HEK293T (cell line): ENCODE data around the gene SFMBT1.

Experiments
- CTCF ChIA-PET: fragments of 350-600 bp; formaldehyde crosslinking; extraction: SDS; loops from one replicate; lab custom pipeline; 2021; ENCODE audit warnings: antibody characterized with exemption, inconsistent platforms; lab: Yijun Ruan, JAX
- POLR2A ChIA-PET: fragments of 350-600 bp; formaldehyde crosslinking; extraction: SDS; loops from one replicate; lab custom pipeline; 2020; ENCODE audit warnings: antibody characterized with exemption, inconsistent platforms; lab: Yijun Ruan, JAX
- DNase-seq: peaks from one replicate; pipeline ENCODE4 v3.0.0; 2012; ENCODE audit warnings: mixed read lengths; ENCODE audit errors: extremely low spot score
- ARNT ChIP-seq: fragments of 450-650 bp; IDR thresholded peaks from 2 replicates; pipeline ENCODE4 v1.6.1; 2017; ENCODE audit warnings: mild to moderate bottlenecking
- BHLHE40 ChIP-seq: fragments of 450-650 bp; IDR thresholded peaks from 2 replicates; pipeline ENCODE4 v1.6.1; 2016; ENCODE audit warnings: mild to moderate bottlenecking, moderate library complexity, borderline replicate concordance
- CTBP1 ChIP-seq: fragments of 450-650 bp; IDR thresholded peaks from 2 replicates; pipeline ENCODE4 v1.6.1; 2016; ENCODE audit warnings: borderline replicate concordance
- ELF4 ChIP-seq: fragments of 450-650 bp; IDR thresholded peaks from 2 replicates; pipeline ENCODE4 v1.6.1; 2017; ENCODE audit warnings: antibody characterized with exemption
- FOXA1 ChIP-seq: fragments of 450-650 bp; IDR thresholded peaks from 2 replicates; pipeline ENCODE4 v1.6.1; 2016; ENCODE audit warnings: mild to moderate bottlenecking
- FOXK2 ChIP-seq: fragments of 450-650 bp; IDR thresholded peaks from 2 replicates; pipeline ENCODE4 v1.6.1; 2016; ENCODE audit warnings: mild to moderate bottlenecking
- FOXM1 ChIP-seq: fragments of 450-650 bp; IDR thresholded peaks from 2 replicates; pipeline ENCODE4 v1.6.1; 2017; ENCODE audit warnings: mild to moderate bottlenecking, borderline replicate concordance
- HDGF ChIP-seq: fragments of 450-650 bp; IDR thresholded peaks from 2 replicates; pipeline ENCODE4 v1.6.1; 2017; ENCODE audit warnings: antibody characterized with exemption, borderline replicate concordance
- L3MBTL2 ChIP-seq: fragments of 450-650 bp; conservative IDR thresholded peaks from 2 replicates; pipeline ENCODE4 v1.6.1; 2016; ENCODE audit warnings: mild to moderate bottlenecking
- LEF1 ChIP-seq: fragments of 450-650 bp; IDR thresholded peaks from 2 replicates; pipeline ENCODE4 v1.6.1; 2017; ENCODE audit warnings: mild to moderate bottlenecking, borderline replicate concordance
- NFRKB ChIP-seq: fragments of 450-650 bp; IDR thresholded peaks from 2 replicates; pipeline ENCODE4 v1.6.1; 2016; ENCODE audit warnings: mild to moderate bottlenecking, moderate library complexity
- SP1 ChIP-seq: fragments of 450-650 bp; IDR thresholded peaks from 2 replicates; pipeline ENCODE4 v1.6.1; 2017
- SUZ12 ChIP-seq: fragments of 450-650 bp; IDR thresholded peaks from 2 replicates; pipeline ENCODE4 v1.6.1; 2016; ENCODE audit warnings: mild to moderate bottlenecking
- TARDBP ChIP-seq: fragments of 450-650 bp; IDR thresholded peaks from 2 replicates; pipeline ENCODE4 v1.6.1; 2016
- ZNF384 ChIP-seq: fragments of 450-650 bp; IDR thresholded peaks from 2 replicates; pipeline ENCODE4 v1.6.1; 2016
- TF ChIP-seq, protein P1 (sequence below): fragments of 450-650 bp; IDR thresholded peaks from 2 replicates; pipeline ENCODE4 v1.6.1; 2016

The SFMBT1 gene

DNA sequence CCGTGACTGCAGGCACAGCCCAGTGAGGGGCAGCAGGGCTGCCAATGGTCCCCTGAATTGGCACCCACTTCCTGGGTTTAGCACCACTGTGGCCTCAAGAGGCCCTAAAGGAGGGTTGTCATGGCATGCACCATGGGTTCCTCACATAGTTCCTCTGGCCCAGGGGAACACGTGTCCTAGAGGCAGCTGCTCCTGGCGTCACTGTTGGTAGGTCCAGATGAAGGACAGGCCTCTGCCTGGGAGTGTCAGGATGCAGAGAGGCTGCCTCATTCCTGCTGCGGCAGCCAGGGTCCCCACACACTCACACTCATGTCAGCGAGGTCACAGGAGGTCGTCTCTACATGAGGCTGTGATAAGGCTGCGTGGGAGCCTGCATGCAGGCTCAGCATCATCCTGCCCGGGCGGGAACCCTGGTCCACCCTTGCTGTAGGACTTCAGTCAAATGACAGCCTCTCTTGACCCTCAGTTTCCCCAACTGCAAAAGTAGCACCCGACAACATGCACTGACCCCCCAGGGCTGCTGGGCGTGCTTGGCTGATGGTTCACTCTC, 26.1 kb upstream of the SFMBT1 start:
- POLR2A ChIA-PET = no interaction called here

DNA sequence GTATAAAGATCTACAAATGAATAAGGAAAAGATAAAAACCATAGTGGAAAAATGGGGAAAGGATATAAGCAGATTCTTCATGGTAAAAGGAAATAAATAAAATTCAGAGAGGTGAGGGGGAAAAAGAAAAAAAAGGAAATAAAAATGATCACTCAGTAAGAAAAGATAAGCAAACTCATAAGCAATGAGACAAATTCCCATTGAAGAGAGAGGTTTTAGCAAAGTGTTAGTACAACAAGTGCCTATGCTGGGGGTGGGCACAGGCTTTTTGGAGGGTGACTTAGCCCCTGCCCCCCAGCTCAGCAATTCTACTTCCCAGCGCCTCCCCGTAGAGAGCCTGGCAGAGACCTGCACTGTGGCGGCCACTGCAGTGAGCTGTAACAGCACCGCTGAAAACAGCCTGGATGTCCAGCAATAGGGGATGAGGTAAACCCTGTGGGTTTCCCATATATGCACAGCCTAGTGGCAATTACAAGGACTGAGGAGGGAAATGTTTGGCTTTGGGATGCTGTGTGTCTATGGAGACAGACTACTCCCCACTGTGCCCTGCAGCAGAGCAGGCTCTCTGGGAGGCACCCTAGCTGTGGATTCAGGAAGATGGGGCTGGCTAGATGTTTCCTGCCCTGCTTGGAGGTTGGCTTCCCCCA, 23.7 kb upstream of the SFMBT1 start:
- ChIA-PET POLR2A (no interaction called here), CTCF (no interaction called here)
- peak; percentile 40 for DNase-seq
- TF ChIP-seq NFRKB (no peak), CTBP1 (no peak), LEF1 (no peak), L3MBTL2 (no peak), HDGF (no peak), BHLHE40 (no peak), SUZ12 (no peak), ARNT (no peak), ZNF384 (no peak)

More for the DNA sequence above, 26.1 kb upstream of the SFMBT1 start:
- CTCF ChIA-PET = no interaction called here
- DNase-seq = peak; percentile 6
- TF ChIP-seq NFRKB (no peak), FOXK2 (no peak), SUZ12 (no peak), FOXA1 (no peak), ARNT (no peak), LEF1 (no peak), FOXM1 (no peak), TARDBP (no peak), BHLHE40 (no peak), HDGF (no peak), SP1 (no peak), L3MBTL2 (no peak), CTBP1 (no peak)

DNA sequence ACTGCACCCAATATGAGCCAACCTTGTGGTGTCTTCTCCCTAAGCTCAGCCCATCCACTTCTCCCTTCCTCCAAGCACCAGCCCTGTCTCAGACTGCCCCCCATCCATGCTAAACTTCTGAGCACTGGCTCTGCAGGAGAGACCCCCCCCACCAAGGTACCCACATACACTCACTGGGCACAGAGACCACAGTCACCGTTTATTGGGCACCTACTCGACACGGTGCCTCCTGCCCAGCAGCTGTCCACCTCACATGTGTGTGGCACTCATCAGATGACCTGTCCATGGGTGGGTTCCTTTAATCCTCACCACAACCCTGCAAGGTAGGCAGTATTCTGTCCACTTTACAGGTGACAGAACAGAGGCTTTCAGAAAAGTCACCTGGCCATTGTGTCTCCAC, 22.3 kb upstream of the SFMBT1 start:
- no peak for DNase-seq
- no peak for TF ChIP-seq CTBP1
- ChIA-PET CTCF (no interaction called here), POLR2A (no interaction called here)

DNA sequence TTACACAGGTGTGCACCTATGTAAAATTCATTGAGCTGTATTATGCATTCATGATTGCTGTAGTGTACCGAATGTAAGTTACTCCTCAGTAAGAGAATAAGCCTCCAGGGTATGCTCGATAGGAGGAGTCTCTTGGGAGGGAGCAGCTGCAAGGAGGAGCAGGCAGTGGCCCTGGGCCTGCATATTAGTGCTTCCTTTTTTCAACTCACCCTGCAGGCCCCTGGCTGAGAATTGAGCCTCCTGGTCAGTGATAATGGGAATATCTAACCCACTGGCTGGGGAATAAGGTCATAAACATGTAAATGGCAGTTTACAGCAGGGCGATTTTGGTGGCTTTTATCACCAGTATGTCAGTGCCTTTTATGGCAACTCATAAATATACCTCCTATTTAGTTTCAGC, 21.7 kb upstream of the SFMBT1 start:
- no peak for DNase-seq
- ChIA-PET POLR2A (no interaction called here), CTCF (no interaction called here)
- TF ChIP-seq ZNF384 (no peak), FOXK2 (no peak), L3MBTL2 (no peak), FOXA1 (no peak), HDGF (no peak), BHLHE40 (no peak), NFRKB (no peak), SP1 (no peak), TARDBP (no peak), SUZ12 (no peak), ELF4 (no peak), ARNT (no peak), LEF1 (no peak), FOXM1 (no peak), CTBP1 (no peak)
- TF ChIP-seq, protein P1, sequence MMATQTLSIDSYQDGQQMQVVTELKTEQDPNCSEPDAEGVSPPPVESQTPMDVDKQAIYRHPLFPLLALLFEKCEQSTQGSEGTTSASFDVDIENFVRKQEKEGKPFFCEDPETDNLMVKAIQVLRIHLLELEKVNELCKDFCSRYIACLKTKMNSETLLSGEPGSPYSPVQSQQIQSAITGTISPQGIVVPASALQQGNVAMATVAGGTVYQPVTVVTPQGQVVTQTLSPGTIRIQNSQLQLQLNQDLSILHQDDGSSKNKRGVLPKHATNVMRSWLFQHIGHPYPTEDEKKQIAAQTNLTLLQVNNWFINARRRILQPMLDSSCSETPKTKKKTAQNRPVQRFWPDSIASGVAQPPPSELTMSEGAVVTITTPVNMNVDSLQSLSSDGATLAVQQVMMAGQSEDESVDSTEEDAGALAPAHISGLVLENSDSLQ = no peak

DNA sequence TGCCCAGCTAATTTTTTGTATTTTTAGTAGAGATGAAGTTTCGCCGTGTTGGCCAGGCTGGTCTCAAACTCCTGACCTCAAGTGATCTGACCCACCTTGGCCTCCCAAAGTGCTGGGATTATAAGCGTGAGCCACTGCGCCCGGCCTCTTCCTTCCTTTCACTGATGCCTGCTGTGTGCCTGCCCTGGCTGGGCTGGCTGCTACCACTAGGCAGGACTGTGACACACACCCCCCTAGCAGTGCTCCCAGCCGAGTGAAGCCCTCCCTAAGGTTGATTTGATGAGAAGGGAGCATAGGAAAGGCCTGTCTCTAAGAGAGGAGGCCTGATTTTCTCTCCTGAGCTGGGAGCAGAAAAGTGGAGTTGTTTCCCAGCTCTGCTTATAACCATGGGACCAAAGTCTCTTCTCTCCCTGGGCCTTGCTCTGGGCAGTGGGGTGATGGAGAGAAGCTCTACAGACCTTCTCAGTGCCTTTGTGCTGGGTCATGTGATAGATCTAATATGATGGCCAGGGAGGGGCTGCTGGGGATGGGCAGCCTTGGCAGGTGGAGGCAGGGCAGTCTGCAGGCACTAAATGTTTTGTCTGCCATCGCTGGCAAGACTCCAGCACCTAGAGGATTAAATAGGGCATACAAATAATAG, 20.1 kb upstream of the SFMBT1 start:
- POLR2A ChIA-PET = no interaction called here

DNA sequence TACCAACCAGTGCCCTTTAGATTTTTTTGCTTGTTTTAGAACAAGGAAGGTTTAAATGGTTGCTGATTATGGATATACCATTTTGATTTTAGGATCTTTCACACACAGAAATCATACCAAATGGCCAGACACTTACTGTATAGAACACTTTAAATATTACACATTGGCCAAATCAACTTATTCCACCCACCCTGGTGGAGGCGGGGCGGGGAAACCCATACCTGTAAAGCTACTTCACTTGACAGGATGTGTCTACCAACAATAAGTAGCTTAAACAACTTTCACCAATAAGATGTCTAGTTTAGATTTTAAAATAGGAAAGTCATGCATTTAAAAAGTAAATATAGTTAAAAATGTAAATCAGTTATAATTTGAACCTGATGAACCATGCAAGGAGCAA, 17.0 kb upstream of the SFMBT1 start:
- CTCF ChIA-PET = no interaction called here
- no peak for DNase-seq

More for the DNA sequence above, 20.1 kb upstream of the SFMBT1 start:
- TF ChIP-seq SP1 (no peak), LEF1 (no peak), CTBP1 (no peak), FOXM1 (no peak), FOXK2 (no peak), ZNF384 (no peak), L3MBTL2 (no peak), TARDBP (no peak), BHLHE40 (no peak), HDGF (no peak), FOXA1 (no peak), NFRKB (no peak), SUZ12 (no peak), ARNT (no peak), ELF4 (no peak)
- TF ChIP-seq, protein P1 = no peak
- CTCF ChIA-PET = no interaction called here
- DNase-seq = no peak

More for the DNA sequence above, 17.0 kb upstream of the SFMBT1 start:
- POLR2A ChIA-PET = no interaction called here
- TF ChIP-seq ELF4 (no peak), FOXK2 (no peak), TARDBP (no peak), HDGF (no peak), BHLHE40 (no peak), SP1 (no peak), FOXA1 (no peak), ARNT (no peak)
- TF ChIP-seq, protein P1 = no peak
